HUES48 (cell line): ENCODE measurements around the gene RUFY1.
"Not testable (repeated sequence)": the region's sequence is repeated elsewhere in the genome, so short reads cannot be mapped to it uniquely, and the experiment has no call there.

ENCODE experiments used
- H3K27ac ChIP-seq: one replicate; pipeline ENCODE4 v1.7.0; 2013; ENCODE audit warnings: low read depth, low read length, inconsistent platforms
- H3K27me3 ChIP-seq: 2 replicates; pipeline ENCODE4 v1.6.1; 2013; ENCODE audit warnings: mild to moderate bottlenecking, low read length; ENCODE audit not compliant: control insufficient read depth, insufficient read depth
- H3K36me3 ChIP-seq: 2 replicates; pipeline ENCODE4 v1.6.1; 2013; ENCODE audit warnings: low read length; ENCODE audit not compliant: control insufficient read depth, insufficient read depth
- H3K4me1 ChIP-seq: 2 replicates; pipeline ENCODE4 v1.6.1; 2013; ENCODE audit warnings: mild to moderate bottlenecking, low read length; ENCODE audit not compliant: control insufficient read depth, insufficient read depth
- H3K4me3 ChIP-seq: 2 replicates; pipeline ENCODE4 v1.5.1; 2013; ENCODE audit warnings: mild to moderate bottlenecking, low read depth, low read length
- H3K9ac ChIP-seq: 2 replicates; pipeline ENCODE4 v1.6.1; 2013; ENCODE audit warnings: mild to moderate bottlenecking, low read depth, low read length, moderate library complexity
- H3K9me3 ChIP-seq: 2 replicates; pipeline ENCODE4 v1.6.1; 2013; ENCODE audit warnings: low read length; ENCODE audit not compliant: control insufficient read depth, insufficient read depth

RUFY1 gene

GRCh38 chr5:179516221-179516620 is 34.1 kb upstream of the RUFY1 start:
- no peak overlapping the region for H3K9ac ChIP-seq
- no peak overlapping the region for H3K27ac ChIP-seq
- no peaks in the 10 kb centered on the region for H3K27me3 ChIP-seq
- 0 out of 2 replicates have a peak, but pooled peaks cover 3% of the 10 kb centered on the region for H3K4me1 ChIP-seq
- H3K4me3 ChIP-seq, result no peak overlapping the region
- H3K36me3 ChIP-seq, result no peaks in the 10 kb centered on the region
- no peaks in the 10 kb centered on the region for H3K9me3 ChIP-seq

- H3K27me3 ChIP-seq, H3K4me1 ChIP-seq, H3K9me3 ChIP-seq, H3K36me3 ChIP-seq, H3K27ac ChIP-seq, H3K4me3 ChIP-seq, H3K9ac ChIP-seq: not testable (repeated sequence)
Measured at GRCh38 chr5:179517746-179518145, 32.6 kb upstream of the RUFY1 start.

DNA sequence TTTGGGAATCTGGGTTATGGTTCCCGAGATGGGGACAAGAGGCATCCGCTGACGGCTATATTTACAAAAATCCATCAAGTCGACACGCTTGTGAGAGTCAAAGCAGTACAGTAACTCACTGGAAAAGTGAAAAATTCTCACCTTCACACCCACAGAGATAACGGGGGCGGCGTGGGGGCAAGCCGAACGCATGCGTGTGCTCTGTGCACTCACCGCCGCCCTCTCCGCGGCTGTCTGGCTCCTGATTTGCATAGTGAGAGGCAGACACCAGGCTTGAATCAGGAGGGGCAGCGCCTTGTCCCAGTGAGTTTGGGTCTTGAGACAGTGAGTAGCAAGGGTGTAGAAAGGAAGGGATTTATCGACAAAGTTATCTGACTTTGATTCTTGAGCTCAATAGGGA is 32.0 kb upstream of the RUFY1 start:
- not testable (repeated sequence) for H3K9ac ChIP-seq, H3K9me3 ChIP-seq, H3K4me3 ChIP-seq, H3K27me3 ChIP-seq, H3K36me3 ChIP-seq, H3K4me1 ChIP-seq, H3K27ac ChIP-seq

- not testable (repeated sequence) for H3K27me3 ChIP-seq, H3K4me3 ChIP-seq, H3K36me3 ChIP-seq, H3K4me1 ChIP-seq, H3K9me3 ChIP-seq, H3K27ac ChIP-seq, H3K9ac ChIP-seq
Measured at GRCh38 chr5:179519416-179520070, 30.8 kb upstream of the RUFY1 start.

DNA sequence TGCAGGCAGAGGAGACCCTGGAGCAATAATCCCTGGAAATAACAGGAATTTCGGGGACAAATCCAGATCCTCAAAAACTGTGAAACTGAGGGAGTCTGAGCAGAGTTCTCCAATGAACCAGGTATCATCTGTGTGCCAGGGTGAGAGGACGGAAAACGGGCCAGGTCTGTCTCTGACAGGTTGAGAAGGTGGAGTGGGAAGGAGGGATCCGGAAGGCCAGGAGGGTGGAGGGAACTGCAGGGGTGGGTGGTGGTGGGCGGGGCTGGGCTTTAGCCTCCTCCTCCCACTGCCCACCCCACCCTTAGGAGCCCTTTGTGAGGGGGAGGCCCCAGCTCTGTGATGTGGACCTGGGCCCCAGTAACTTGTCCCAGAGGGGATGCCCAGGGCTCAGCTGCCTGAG is 28.2 kb upstream of the RUFY1 start:
- H3K9me3 ChIP-seq, H3K4me3 ChIP-seq, H3K27ac ChIP-seq, H3K4me1 ChIP-seq, H3K27me3 ChIP-seq, H3K9ac ChIP-seq, H3K36me3 ChIP-seq: not testable (repeated sequence)

GRCh38 chr5:179526978-179527377 is 23.4 kb upstream of the RUFY1 start:
- no peaks in the 10 kb centered on the region; the same call in 1 of the 2 replicates for H3K4me1 ChIP-seq
- no peaks in the 10 kb centered on the region for H3K27me3 ChIP-seq
- H3K9ac ChIP-seq, result no peak overlapping the region
- H3K9me3 ChIP-seq, result no peaks in the 10 kb centered on the region
- no peak overlapping the region for H3K27ac ChIP-seq
- H3K4me3 ChIP-seq, result no peak overlapping the region
- H3K36me3 ChIP-seq, result no peaks in the 10 kb centered on the region

- Histone ChIP-seq H3K27me3 (no peaks in the 10 kb centered on the region), H3K4me1 (no peaks in the 10 kb centered on the region; the same call in 1 of the 2 replicates), H3K9me3 (no peaks in the 10 kb centered on the region), H3K9ac (peak overlapping the region; percentile 5), H3K36me3 (no peaks in the 10 kb centered on the region), H3K4me3 (peak overlapping the region; percentile 55), H3K27ac (no peak overlapping the region)
Measured at GRCh38 chr5:179530069-179530998, 20.0 kb upstream of the RUFY1 start.

DNA sequence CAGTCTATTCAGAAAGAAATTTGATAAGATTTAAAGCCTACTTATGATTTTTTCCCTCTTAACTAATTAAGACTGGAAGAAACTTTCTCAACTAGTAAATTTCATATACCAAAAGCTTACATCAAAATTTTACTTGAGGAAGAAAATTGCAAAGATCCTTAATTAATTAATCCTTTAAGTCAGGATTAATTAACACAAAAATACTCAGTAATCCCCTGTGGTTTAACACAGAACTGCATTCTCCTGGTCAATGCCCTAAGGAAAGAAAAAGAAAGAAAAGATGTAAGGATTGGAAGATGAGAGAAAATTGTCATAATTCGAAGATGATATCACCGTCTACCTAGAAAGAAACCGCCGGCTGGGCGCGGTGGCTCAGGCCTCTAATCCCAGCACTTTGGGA is 17.3 kb upstream of the RUFY1 start:
- no peak overlapping the region for H3K4me3 ChIP-seq
- no peaks in the 10 kb centered on the region for H3K9me3 ChIP-seq
- no peaks in the 10 kb centered on the region for H3K36me3 ChIP-seq
- H3K27me3 ChIP-seq, result no peaks in the 10 kb centered on the region
- no peak overlapping the region for H3K9ac ChIP-seq
- no peak overlapping the region for H3K27ac ChIP-seq
- H3K4me1 ChIP-seq, result no peaks in the 10 kb centered on the region; the same call in 1 of the 2 replicates

DNA sequence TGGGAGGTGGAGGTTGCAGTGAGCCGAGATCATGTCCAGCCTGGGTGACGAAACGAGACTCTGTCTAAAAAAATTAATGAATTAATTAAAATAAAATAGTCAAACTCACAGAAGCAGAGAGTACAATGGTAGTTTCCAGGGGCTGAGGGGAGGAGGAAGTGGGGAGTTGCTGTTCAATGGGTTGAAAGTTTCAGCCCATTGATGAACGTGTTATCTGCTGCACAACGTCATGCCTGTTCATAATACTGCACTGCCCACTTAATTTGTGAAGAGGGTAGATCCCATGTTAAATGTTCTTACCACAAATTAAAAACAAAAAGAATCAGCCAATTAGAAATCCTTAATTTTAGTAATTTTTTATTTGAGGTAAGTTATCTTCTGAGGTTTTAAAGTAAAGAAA is 16.4 kb upstream of the RUFY1 start:
- Histone ChIP-seq H3K9ac (no peak overlapping the region), H3K36me3 (no peaks in the 10 kb centered on the region), H3K27ac (no peak overlapping the region), H3K4me1 (no peaks in the 10 kb centered on the region; the same call in 1 of the 2 replicates), H3K4me3 (no peak overlapping the region), H3K9me3 (no peaks in the 10 kb centered on the region), H3K27me3 (no peaks in the 10 kb centered on the region)

DNA sequence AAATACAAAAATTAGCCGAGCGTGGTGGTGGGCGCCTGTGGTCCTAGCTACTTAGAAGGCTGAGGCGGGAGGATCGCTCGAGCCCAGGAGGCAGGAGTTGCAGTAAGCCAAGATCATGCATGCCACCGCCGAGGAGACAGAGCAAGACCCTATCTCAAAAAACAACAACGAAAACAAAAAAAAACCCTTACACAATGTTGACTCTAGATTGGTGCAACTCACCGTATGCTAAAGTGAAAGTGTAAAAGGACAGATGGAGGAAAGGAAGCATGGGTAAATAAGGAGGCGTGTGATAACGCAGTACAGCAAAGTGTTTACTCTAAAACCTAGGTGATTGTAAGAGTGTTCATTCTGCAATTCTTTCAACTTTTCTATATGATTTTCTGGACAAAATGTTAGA is 15.9 kb upstream of the RUFY1 start:
- Histone ChIP-seq H3K4me3 (no peak overlapping the region), H3K27ac (no peak overlapping the region), H3K9ac (no peak overlapping the region), H3K36me3 (no peaks in the 10 kb centered on the region), H3K4me1 (no peaks in the 10 kb centered on the region; the same call in 1 of the 2 replicates), H3K27me3 (no peaks in the 10 kb centered on the region), H3K9me3 (no peaks in the 10 kb centered on the region)

GRCh38 chr5:179536676-179537075 is 13.7 kb upstream of the RUFY1 start:
- no peak overlapping the region for H3K4me3 ChIP-seq
- H3K36me3 ChIP-seq, result no peaks in the 10 kb centered on the region
- H3K9ac ChIP-seq, result no peak overlapping the region
- H3K4me1 ChIP-seq, result no peaks in the 10 kb centered on the region
- H3K27ac ChIP-seq, result no peak overlapping the region
- no peaks in the 10 kb centered on the region for H3K9me3 ChIP-seq
- H3K27me3 ChIP-seq, result no peaks in the 10 kb centered on the region
